Stimulated activated CD8-positive, alpha-beta memory T cell treated with anti-CD3 and anti-CD28 coated beads, Interleukin-7, amount 100 ng/mL, for 4 hours (primary cell): Measurements from ENCODE around the gene SSH2.
"Not testable (repeated sequence)": the region's sequence is repeated elsewhere in the genome, so short reads cannot be mapped to it uniquely, and the experiment has no call there.

ENCODE experiments used
- DNase-seq, 2 donors: peaks; one replicate each; pipeline ENCODE4 v3.0.0-alpha.2; 2020; ENCODE audit warnings: low read depth in 2 of 2

Gene SSH2

DNA sequence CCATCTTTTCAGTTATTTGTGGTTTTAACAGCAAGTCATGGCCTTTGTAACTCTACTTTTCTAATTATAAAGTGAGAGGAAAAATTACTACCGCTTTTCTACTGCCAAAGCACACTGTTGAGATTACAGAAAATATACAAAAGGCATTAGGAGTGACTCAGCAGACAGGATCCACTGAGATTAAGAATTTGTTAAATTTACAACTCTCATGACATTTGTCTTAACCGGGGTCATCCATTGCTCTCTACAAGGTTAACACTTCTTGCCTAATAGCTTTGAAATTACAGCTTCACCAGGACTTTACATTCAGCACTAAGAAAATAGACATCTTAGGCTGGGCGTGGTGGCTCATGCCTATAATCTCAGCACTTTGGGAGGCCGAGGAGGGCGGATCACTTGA is 93.4 kb downstream of the SSH2 start:
- no peak for DNase-seq

DNA sequence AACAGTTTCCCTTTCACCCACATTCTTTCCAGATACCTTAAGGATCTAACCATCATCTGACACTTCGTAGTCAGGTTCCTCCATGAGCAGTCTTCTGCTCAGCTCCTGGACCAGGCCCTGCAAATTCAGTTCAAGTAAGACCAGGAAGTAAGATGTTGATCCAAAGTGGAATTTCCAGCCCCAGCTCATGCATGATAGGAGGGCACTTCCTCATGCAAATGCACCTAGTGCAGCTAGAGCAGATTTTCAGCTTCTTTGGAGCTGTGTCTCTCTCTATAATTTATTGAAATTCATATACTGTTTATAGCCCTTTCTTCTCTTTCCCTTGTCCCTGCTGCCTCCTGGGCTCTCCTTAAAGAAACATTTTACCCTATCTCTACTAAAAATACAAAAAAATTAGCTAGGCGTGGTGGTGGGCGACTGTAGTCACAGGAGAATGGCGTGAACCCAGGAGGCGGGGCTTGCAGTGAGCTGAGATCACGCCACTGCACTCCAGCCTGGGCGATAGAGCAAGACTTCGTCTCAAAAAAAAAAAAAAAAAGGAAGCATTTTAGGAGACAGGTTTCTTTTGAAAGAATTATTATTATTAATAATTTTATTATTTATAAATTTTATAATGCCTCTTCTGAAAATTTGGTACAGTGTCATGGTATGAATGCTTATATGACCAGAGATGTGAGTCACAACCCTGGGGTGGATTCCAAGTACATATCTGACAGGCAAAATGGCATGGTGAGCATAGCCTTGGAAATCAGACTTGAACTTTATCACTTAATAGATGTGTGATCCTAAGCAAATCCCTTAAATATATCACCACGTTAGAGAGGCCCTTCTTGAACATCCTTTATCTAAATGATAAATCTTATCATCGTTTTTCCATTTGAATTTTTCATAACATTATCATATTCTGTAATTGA is 94.3 kb downstream of the SSH2 start:
- no peak for DNase-seq

DNA sequence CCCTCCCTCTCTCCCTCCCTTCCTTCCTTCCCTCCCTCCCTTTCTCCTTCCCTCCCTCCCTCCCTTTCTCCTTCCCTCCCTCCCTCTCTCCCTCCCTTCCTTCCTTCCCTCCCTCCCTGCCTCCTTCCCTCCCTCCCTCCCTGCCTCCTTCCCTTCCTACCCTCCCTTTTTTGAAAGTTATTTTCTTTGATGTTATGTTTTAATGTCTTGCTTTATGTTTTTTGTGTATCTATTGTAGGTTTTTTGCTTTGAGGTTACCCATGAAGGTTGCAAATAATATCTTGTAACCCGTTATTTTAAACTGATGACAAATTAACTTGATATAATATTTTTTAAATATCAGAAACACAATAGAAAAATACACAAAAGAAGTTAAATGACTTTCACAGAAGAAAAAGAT is 96.2 kb downstream of the SSH2 start:
- DNase-seq, result no peak

DNA sequence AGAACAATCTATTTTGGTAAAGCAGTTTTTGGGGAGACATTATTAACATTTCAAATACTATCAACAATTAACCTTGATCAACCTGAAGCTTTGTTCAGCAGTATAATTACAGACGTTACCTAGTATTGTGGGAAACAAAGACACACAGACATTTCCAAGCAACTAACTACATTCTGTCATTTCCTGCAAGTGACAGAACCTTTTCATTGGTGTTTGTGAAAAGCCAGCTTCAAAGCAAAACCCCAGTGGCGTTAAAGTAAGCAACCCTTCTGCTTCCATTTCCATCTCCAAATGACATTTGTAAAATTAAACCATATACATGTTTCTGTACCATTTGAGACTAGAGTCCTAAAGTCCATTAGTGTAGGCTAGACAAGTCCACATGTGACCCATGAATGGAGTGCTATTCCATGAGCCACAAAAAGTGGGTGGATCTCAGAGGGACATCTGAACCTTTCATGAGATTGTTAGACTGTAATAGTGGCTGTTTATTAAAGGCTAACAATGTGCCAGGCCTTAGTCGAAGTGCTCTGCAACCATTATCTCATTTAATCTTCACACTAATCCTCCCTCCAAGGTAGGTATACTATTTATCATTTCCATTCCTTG is 101.2 kb downstream of the SSH2 start:
- DNase-seq, result no peak

DNA sequence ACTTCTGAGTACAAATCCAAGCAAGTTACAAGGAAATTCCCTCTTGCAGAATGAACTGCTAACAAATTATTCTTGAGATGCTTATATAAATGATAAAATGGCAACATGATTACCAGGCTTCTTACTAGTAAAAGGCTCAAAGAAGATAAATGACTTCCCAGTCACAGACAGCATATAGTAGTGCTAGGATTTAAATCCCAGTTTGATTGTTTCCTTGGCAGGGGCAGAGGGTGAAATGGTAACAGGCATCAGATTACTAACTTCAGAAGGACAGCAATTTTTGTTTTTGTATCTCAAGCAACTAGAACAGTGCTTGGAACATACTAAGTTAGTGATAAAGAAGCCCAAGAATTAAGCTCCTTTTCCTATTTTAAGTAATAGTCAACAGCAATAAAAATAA is 102.8 kb downstream of the SSH2 start:
- DNase-seq, result no peak

DNA sequence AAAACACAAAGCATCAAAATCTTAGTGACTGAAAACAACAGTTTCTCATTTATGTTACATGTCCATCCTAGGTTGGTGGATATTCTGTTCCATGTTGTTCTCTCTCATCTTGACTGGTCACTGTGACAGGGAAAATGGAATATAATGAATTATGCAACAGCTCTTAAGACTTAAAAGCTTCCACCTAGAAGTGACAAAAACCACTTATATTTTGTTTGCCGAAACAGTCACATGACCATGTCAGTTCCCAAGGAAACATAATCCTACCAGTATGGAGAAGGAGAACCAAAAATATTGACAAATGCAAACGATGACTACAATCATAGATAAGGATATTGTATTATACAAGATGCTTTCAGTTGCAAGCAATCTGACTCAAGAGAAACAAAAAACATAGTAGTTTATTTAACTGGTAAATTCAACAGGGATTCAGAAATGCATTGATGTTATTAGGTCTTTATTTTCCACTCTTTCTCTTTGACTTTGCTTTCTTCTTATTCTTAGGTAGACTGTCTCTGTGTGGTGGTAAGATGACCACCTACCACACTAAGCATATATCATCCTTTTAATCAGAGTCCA is 103.8 kb downstream of the SSH2 start:
- no peak for DNase-seq

DNA sequence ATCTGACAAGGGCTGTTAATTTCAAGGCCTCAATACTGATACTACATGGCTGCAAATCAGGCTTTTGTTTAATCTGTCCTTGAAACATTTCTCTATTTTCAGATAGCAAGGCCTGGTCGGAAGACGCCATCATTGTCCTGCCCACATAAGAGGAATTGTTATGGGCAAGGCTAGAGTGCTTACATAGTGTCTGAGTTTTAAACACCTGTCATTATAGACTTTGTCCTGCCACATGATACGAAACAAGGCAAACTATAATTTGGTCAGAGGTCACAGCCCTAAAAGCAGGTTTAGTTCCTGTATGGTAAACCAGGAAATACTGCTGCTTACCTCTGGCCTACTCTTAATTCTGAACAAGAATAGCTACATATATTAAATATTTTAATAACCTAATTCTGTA is 104.4 kb downstream of the SSH2 start:
- DNase-seq, result no peak

DNA sequence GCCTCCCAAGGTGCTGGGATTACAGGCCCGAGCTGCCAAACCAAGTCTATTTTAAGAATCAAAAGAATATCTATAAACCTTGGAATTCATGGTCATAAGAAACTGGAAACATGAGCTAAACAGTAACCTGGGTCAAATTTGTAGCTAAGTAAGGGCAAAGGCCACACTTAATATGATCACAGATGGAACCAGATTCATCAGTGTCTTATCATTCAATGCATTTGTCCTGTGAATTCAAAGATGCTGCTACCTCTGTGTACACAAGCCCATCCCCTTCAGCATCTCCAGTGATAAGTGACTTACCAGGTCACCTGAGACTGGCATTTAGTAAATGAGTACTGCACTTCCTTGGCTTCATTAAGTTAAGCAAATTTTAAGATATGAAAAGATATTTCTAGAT is 108.1 kb downstream of the SSH2 start:
- DNase-seq, result no peak

DNA sequence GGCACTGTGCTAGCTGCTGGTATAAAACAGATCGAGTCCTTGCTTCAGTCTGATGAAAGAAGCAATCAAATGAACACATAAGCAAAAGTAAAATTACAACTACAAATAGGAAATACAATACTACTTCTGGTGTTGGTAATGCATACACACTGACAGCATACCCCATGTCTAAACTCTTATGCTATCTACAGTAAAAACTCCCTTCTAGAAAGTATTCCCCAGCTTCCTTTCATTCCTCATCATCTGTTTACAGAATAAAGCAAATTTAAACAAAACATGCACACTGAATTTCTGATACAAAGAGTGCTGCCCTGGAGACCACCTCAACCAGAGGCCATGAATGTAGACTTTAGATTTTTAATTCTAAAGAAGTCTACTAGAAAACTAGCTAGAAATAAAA is 109.6 kb downstream of the SSH2 start:
- no peak for DNase-seq

DNA sequence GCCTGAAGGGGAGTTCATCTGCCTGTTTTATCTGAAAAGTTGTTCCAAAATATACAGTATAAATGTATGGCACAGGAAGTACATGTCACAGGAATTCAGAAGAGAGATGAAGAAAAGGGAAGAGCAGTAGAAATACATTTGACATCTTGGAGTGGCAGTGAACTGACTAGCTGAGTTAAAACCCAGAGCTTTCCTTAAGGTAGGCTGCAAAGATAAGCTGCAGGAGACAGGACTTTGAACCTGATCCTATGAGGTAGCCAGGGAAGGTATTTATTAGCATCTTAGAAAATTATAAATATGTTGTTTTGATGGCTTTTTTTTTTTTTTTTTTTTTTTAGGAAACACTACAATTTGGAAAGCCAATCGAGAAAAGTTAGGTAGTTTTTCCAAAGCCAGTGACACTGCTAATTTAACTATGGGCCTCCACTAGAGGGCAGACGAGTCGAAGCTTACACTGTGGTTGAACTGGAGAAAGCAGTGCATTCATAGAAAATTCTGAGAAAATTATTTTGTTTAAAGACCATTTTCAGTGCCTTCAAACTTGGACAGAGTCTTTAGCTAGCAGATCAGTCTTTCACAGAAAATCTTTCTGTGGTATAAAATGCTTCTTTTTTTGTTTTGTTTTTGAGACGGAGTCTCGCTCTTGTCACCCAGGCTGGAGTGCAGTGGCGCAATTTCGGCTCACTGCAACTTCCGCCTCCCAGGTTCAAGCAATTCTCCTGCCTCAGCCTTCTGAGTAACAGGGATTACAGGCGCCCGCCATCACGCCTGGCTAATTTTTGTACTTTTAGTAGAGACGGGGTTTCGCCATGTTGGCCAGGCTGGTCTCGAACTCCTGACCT is 122.3 kb downstream of the SSH2 start:
- DNase-seq, result peak; percentile 35 to 59

DNA sequence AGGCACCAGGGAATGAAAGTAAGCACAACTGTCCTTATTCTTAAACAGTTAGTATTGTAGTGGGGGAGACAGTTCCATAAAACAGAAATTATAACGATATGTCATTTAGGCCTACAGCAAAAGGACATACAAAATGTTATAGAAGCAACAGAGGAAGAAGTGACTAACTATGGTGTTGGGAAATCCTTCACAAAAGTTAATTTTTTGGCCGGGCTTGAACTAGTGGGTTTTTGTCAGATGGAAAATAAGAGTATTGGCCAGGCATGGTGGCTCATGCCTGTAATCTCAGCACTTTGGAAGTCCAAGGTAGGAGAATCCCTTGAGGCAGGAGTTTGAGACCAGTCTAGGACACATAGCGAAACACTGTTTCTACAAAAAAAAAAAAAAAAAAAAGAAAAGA is 127.8 kb downstream of the SSH2 start:
- DNase-seq, result no peak

DNA sequence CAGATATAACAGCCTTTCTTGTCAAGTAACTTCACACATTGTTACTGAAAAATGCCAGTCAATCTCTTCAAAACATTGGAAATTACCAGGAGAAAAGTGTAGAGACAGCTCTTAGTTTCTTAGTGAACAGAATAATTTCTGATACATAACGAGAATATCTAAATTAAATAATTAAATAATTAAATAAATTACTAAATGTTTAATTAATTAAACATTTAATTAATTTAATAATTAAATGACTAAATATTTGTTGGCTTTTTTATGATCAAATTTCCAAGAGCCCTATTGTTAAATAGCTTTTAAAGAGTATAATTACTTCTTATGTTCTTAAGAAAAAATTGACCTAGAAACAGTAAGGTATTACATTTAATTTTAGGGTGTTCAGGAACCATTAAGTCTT is 129.6 kb downstream of the SSH2 start:
- DNase-seq, result no peak

DNA sequence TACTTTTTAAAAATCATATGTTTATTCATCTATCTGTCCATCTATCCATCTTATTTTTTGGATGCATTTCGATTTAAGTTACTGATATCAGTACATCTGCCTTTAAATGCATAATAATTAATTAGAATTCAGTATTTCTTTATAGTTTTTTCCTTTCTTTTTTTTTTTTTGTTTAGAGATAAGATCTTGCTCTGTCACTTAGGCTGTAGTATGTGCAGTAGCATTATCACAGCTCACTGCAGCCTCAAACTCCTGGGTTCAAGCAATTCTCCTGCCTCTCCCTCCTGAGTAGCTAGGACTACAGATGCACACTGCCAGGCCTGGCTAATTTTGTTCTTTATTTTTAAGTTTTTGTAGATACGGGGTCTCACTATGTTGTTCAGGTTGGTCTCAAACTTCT is 133.4 kb downstream of the SSH2 start:
- no peak for DNase-seq

DNA sequence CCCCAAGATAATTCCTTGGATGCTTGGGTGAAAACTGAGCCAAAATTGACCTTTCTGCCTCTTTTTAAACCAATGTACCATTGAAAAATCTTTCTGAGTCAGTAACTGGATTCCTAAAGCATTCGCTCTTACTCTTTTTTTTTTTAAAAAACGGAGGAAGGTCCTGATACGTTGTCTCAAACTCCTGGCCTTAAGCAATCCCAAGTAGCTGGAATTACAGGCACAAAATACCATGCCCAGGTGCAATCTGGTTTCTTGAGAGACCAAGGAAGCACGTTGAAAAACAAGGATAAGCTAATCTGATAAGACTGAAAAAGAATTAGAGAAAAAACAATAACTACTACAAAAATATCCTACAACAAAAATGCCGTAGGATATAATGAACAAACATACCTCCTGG is 136.5 kb downstream of the SSH2 start:
- DNase-seq, result no peak

DNA sequence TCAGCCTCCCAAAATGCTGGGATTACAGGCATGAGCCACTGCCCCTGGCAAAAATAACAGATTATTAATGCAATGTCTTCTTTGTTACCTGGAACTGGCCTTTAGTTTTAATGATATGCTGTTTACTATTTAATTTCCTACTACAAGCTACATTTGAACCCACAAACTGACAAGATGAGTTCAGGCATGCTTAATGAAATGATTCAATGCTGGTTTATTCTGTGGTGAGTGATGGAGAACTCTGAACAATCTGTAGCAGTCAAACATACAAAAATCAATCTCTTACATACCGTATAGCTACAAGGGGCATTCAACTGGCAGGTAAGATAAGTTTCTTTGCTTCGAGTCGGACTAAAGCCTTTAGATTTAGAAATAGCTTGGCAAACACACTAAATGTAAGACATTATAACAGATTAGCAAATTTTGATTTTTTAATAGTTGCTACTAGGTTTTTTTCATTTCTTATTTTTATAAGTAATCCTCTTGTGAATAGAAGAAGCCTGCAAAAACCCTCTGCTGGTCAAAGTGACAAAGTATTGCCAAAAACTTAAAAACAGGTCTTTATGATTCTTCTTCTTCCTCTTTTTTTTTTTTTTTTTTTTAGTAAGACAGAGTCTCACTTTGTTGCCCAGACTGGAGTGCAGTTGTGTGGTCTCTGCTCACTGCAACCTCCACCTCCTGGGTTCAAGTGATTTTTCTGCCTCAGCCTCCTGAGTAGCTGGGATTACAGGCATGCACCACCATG is 138.5 kb downstream of the SSH2 start:
- DNase-seq, result no peak

DNA sequence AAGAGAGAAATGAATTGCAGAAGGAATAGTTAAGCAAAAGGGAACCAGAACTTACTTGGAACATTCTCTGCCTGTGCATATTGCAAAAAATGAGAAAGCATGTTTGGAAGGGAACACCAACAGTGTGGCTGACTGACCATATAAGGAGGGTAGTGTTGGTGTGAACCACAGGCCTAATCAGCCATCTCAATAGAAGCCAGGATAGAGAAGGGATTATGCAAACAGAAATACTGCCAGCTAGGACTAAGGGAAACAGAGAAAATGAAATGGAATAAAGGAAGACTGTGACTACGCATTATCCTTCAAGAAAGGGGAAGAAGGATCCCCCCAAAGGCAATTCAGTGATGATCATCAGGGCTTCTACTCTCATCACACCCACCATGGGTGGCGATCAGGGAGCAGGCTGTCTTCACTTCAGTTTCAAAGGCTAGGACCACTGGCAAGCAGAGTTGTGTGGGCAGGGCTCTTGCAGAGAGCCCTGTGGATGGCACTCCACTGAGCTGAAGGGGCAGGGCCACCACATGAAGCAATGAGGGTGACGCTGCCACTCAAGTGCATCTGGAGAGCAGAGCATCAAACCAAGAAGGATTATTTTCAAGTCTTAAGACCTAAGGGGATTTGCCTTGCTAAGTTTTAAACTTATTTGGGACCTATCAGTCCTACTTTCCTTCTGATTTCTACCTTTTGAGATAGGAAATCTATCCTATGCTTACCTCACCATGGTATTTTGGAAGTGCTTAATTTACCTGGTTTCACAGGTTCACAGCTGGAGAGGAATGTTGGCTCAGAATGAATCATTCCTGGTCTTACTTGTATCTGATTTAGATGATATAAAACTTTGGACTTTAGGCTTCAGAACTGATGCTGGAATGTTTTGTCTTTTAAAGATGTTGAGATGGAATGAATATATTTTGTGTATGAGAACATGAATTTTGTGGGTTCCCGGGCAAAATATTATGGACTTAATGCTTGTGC is 140.5 kb downstream of the SSH2 start:
- no peak for DNase-seq

DNA sequence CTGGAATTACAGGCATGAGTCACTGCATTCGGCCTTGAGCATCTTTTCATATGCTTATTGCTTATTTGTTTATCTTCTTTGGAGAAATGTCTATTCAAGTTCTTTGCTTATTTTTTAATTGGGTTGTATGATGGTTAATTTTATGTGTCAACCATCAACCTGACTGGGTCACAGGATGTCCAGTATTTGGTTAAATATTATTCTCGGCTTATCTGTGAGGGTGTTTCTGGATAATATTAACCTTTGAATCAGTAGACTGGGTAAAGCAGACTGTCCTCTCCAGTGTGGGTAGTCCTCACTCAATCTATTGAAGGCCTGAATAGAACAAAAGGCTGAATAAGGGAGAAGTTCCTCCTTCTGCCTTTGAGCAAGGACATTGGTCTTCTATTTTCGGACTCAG is 142.0 kb downstream of the SSH2 start:
- DNase-seq, result no peak

DNA sequence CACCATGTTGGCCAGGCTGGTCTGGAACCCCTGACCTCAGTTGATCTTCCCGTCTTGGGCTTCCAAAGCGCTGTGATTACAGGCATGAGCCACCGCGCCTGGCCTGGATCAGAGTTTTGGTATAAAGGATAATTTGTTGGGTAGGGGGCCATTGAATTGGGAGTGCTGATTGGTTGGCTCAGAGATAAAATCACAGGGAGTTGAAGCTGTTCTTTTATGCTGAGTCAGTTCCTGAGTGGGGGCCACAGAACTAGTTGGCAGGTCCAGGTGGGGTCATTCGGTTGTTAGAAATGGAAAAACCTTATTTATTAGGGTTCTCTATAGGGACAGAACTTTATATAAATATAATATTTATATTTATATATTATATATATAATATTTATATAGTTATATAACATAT is 147.1 kb downstream of the SSH2 start:
- DNase-seq, result no peak

DNA sequence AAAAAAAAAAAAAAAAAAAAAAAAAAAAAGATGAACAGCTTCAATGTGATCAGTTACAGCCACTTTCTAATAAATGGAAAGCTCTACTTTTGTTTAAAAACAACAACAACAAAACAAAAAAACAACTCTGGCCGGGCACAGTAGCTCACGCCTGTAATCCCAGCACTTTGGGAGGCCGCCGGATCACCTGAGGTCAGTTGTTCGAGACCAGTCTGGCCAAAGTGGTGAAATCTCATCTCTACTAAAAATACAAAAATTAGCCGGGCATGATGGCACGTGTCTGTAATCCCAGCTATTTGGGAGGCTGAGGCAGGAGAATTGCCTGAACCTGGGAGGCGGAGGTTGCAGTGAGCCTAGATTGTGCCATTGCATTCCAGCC is 150.2 kb downstream of the SSH2 start:
- DNase-seq, result not testable (repeated sequence)
